Gastrocnemius medialis (tissue), 4 donors: ENCODE results near the gene CTIF.

Source experiments
- CTCF ChIP-seq, 5 experiments: fragments of 450-650 bp in 3 of 5; fragments of 200-600 bp in 2 of 5; sonication (generic) in 2 of 5; IDR thresholded peaks in 4 of 5; conservative IDR thresholded peaks in 1 of 5; 1 replicate in 4 of 5; 2 replicates in 1 of 5; pipeline ENCODE4 v1.5.1; 2016 to 2019; ENCODE audit warnings: antibody characterized with exemption in 5 of 5, mild to moderate bottlenecking in 3 of 5, moderate library complexity in 3 of 5
- POLR2A ChIP-seq, 2 donors: fragments of 450-650 bp; IDR thresholded peaks; one replicate each; pipeline ENCODE4 v1.6.1; 2017; ENCODE audit warnings: antibody characterized with exemption in 2 of 2, mild to moderate bottlenecking in 2 of 2, moderate library complexity in 2 of 2

- no peak for TF ChIP-seq POLR2A (IDR thresholded peaks at IDR 0.05)
- TF ChIP-seq CTCF (IDR thresholded peaks at IDR 0.05 in 4 of 5, conservative IDR thresholded peaks at IDR 0.05 in 1 of 5), result no peak
Observed at GRCh38 chr18:48891721-48892120, 352.9 kb downstream of the CTIF start.
